HG03060 (cell line): ENCODE results near the gene DTX1.
"Not testable (repeated sequence)": the region's sequence is repeated elsewhere in the genome, so short reads cannot be mapped to it uniquely, and the experiment has no call there.

Experiments used
- ATAC-seq: cut with Tn5 transposase; IDR thresholded peaks from one replicate; pipeline ENCODE4 v1.9.1; 2021; ENCODE audit warnings: low read depth, moderate number of reproducible peaks; ENCODE audit not compliant: unreplicated experiment

The DTX1 gene

GRCh38 chr12:113134521-113134951 lies 78.0 kb downstream of the DTX1 start:
- no peak for ATAC-seq

- no peak for ATAC-seq
These were observed 78.9 kb downstream of the DTX1 start, which contains the start of gene RASAL1 for GRCh38 chr12:113135178-113136127. Gene RASAL1, minus strand, starts transcription at chr12:113135761. Its CDS starts 299 bp downstream, at chr12:113135462.

GRCh38 chr12:113136128-113136989 lies 79.8 kb downstream of the DTX1 start:
- no peak for ATAC-seq

- no peak for ATAC-seq
These were observed 80.5 kb downstream of the DTX1 start for GRCh38 chr12:113136990-113137511.

- ATAC-seq = no peak
These were observed 81.6 kb downstream of the DTX1 start for GRCh38 chr12:113137861-113138783.

- no peak for ATAC-seq
These were observed 82.3 kb downstream of the DTX1 start for GRCh38 chr12:113138826-113139225.

- no peak for ATAC-seq
These were observed 84.2 kb downstream of the DTX1 start for GRCh38 chr12:113140706-113141105.

GRCh38 chr12:113141716-113142115 lies 85.2 kb downstream of the DTX1 start:
- ATAC-seq = not testable (repeated sequence)

- no peak for ATAC-seq
These were observed 85.8 kb downstream of the DTX1 start for GRCh38 chr12:113142173-113142885.

GRCh38 chr12:113142886-113143332 lies 86.4 kb downstream of the DTX1 start:
- no peak for ATAC-seq

GRCh38 chr12:113143959-113144358 lies 87.4 kb downstream of the DTX1 start:
- no peak for ATAC-seq

- ATAC-seq = no peak
These were observed 88.3 kb downstream of the DTX1 start for GRCh38 chr12:113144806-113145205.

- ATAC-seq = no peak
These were observed 89.4 kb downstream of the DTX1 start for GRCh38 chr12:113145720-113146551.

- no peak for ATAC-seq
These were observed 90.5 kb downstream of the DTX1 start for GRCh38 chr12:113146999-113147398.
